Loucy (cell line): ENCODE data around the gene SETD3.

Experiments used
- EZH2phosphoT487 ChIP-seq: fragments of 200-600 bp; IDR thresholded peaks from 2 replicates; pipeline ENCODE4 v1.6.1; 2018; ENCODE audit warnings: antibody characterized with exemption, mild to moderate bottlenecking, moderate library complexity, borderline replicate concordance
- TF ChIP-seq, protein P1 (sequence below): fragments of 200-600 bp; sonication (generic); conservative IDR thresholded peaks from 2 replicates; pipeline ENCODE4 v1.5.1; 2014; ENCODE audit warnings: mild to moderate bottlenecking, antibody characterized with exemption, low read length

- TF ChIP-seq, protein P1, sequence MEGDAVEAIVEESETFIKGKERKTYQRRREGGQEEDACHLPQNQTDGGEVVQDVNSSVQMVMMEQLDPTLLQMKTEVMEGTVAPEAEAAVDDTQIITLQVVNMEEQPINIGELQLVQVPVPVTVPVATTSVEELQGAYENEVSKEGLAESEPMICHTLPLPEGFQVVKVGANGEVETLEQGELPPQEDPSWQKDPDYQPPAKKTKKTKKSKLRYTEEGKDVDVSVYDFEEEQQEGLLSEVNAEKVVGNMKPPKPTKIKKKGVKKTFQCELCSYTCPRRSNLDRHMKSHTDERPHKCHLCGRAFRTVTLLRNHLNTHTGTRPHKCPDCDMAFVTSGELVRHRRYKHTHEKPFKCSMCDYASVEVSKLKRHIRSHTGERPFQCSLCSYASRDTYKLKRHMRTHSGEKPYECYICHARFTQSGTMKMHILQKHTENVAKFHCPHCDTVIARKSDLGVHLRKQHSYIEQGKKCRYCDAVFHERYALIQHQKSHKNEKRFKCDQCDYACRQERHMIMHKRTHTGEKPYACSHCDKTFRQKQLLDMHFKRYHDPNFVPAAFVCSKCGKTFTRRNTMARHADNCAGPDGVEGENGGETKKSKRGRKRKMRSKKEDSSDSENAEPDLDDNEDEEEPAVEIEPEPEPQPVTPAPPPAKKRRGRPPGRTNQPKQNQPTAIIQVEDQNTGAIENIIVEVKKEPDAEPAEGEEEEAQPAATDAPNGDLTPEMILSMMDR: no peak
- no peak for TF ChIP-seq EZH2phosphoT487
Measured at GRCh38 chr14:99513946-99514551, 33.4 kb upstream of the SETD3 start.
